HG03103 (cell line): ENCODE measurements around the gene LARGE1.

Source experiments
- ATAC-seq: cut with Tn5 transposase; IDR thresholded peaks from one replicate; pipeline ENCODE4 v1.9.1; 2021; ENCODE audit warnings: low read depth; ENCODE audit not compliant: unreplicated experiment

LARGE1 gene

DNA sequence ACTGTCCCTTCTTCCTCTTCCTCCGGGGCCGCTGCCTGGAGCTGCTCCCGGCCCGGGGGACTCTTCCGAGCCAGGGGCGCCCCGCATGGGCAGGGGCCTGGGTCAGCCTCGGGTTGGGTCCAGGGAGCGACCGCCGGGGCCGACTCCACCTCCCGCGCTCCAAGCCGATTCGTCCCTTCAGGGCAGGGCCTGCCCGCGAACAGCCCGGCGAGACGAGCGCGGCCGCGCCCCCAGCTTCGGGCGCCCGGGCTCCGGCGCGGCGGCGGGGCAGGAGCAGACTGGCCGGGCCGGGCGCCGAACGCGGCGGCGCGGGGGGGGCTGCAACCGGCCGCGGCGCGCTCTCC, at the start of gene LARGE1:
Gene LARGE1 (minus strand): TSS at position 280 of the 344 bp plus-strand sequence.
- no peak for ATAC-seq

DNA sequence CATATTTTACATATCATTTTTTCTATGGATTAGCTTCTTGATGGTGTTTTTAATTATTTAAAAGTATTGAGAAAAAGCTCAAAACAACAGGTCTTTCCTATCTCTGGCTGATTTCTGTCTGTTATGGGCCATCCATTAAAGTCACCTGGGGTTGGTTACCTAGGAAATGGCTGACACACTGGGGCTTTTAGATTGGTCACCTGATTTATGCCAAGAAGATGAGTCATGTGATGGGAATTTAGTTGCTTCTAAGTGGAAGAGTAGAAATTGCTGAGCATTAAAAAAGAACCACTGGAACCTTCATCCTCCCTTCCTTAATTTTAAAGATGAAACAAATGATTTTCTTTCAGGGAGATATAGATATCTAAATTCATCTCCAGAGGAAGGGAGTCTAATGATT, 48.8 kb upstream of the LARGE1 start:
- no peak for ATAC-seq

DNA sequence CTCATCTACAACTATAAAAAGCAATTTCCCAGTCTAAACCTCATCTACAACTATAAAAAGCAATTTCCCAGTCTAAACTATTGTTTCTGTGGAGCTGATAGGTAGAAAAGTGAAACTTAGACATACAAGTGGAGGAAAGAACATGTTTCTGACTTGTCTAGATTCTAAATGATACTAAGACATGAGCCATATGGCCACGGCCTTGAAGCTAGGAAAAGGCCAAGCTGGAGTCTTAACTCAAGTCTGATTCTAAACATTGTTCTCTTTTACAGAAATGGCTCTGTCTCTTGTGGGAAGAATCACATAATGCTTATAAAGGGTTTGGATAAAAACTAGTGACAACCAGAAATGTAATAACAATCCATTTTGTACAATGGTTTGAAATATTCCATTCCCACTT, 43.8 kb upstream of the LARGE1 start:
- no peak for ATAC-seq

DNA sequence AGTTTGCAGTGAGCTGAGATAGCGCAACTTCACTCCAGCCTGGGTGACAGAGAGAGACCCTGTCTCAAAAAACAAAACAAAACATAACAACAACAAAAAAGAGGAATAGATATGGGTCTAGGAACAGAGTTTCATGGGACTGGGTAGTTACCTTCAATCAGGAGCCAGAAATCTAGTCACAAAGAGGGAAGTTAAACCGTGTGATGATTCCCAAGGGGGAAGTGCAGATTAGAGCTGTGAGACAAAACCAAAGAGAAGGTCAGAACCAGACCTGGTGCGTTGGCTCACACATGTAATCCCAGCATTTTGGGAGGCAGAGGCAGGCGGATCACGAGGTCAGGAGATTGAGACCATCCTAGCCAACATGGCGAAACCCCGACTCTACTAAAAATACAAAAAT, 42.1 kb upstream of the LARGE1 start:
- ATAC-seq = no peak

DNA sequence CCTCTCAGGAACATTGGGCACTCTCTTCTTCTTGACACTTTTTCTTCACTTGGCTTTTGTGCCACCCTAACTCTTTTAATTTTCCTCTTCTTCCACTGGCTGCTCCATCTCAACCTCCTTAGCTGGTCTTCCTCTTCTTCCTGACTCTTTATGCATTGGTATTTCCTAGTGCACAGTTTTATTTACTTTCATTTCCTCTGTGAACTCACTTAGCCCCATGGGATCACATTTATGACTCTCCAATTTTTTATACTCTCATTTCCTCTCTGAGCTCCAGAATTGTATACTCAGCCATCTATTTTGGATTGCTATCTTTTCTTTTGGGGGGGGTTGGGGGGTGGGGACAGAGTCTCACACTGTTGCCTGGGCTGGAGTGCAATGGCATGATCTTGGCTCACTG, 38.5 kb upstream of the LARGE1 start:
- ATAC-seq = no peak

DNA sequence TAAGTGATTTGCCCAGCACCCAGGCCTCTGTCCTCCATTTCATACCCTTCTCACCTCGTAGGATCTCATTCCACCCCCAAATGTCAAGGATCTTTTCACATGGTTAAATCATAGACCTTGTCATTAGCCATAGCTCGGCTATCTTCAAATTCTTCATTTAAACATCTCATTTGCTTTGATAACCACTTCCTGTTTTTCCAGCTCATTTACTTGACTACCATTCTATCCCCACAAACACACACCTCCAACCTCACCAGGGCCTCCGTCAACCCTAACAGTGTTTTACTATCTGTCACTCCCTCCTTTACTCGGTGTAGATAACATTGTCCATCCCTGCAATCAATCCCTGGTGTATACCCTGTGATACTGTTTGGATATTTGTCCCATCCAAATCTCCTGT, 36.8 kb upstream of the LARGE1 start:
- no peak for ATAC-seq

DNA sequence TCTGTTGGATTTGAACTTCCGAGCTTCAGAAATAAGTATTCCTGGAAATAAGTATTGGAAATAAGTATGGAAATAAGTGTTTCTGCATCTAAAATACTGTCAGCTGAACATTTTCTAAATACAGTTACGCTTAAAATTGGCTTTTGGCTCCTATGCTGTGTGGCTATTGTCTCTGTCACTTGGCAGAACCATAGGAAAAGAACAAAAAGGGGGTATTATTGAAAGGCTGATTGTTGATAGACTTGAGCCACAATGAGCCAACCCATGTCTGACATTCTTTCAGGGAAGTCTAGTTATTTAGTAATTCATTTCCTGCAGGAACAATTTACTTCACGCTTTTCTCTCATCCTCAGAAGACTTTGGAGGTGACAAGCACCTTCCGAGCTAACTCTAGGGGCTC, 32.5 kb upstream of the LARGE1 start:
- no peak for ATAC-seq

DNA sequence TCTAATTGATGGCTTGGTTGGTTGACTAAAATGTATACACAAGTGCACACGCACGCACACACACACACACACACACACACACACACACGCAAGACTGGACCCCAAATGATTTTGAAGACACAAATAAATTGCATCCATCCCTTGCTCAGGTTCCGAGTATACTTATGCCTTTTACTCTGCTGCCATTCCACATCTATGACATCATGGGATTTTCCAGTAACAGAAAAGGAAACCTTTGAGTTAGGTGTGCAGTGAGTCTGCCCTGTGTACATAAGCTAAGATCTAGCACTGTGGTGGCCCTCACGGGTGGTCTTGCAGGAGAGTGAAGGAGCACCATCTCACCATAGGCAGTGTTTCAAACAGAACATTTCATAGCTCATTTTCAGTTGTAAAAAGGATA, 20.5 kb upstream of the LARGE1 start:
- ATAC-seq = no peak

DNA sequence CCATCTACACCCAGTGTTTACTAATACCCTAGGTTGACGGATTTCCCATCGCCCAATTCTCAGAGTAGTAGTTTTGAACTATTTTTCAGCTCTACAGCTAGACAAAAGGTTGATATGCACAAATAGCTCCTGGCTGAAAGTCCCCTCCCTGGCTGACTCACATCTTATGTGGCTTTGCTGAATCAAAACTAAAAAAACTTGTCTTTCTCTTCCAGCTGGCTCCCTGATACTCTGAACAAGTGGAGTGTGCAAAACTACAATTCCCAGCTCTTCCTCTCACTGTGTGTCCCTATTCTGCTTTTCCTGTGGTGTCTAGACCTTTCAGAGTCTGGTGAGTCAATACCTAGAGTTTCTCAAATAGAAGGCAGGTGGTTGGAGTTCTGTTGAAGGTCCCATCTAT, 12.7 kb upstream of the LARGE1 start:
- no peak for ATAC-seq

DNA sequence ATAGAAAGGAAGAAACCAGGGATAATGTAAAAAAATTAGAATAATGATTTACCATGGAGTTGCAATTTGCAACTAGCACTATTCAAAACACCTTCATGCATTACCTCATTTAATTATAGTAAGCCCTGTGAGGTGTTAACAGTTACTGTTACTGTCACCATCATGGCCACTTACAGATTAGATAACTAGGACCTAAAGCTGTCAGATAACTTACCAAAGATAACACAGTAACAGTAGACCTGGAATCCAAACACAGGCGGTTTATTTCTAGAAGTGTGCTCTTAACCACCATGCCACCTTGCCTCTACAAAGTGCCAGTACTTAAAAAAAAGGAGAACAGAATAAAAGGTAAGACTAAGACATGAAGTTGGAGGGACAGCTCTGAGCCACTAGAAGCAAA, 11.1 kb upstream of the LARGE1 start:
- no peak for ATAC-seq

DNA sequence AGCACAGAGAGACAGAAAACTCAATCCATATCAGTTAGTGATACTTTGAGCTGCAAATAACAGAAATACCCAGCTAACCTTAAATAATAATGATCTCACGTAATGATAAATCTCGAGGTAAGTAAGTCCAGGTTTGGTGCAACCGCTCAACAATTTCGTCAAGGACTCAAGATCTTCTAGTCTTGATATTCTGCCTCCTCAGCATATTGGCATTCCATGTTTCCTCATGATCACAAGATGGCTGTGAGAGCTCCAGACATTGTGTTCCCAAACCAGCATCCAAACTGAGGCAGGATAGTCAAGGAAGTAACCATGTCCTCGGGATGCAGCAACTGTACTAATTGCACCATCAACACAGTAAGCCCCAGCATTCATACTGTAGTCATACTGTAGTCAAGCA, 7.5 kb upstream of the LARGE1 start:
- ATAC-seq = no peak

DNA sequence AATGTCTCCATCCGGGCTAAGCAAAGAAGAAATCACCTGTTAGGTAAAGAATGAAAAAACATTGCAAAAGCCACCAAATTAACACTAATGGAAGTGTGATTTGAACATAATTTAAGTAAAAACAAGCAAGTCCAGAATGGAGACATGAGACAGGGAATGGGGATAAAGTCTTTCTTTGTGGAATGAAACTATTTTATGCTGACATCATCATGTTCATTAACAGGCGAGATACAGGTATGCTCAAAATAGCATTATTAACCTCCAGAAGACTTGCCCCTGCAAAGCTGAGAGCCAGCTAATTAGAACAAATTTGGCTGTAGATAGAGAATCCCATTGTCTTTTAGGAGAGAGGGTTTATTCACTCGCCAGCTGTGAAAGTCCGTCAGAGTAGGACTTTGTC, 4.9 kb upstream of the LARGE1 start:
- ATAC-seq = no peak

DNA sequence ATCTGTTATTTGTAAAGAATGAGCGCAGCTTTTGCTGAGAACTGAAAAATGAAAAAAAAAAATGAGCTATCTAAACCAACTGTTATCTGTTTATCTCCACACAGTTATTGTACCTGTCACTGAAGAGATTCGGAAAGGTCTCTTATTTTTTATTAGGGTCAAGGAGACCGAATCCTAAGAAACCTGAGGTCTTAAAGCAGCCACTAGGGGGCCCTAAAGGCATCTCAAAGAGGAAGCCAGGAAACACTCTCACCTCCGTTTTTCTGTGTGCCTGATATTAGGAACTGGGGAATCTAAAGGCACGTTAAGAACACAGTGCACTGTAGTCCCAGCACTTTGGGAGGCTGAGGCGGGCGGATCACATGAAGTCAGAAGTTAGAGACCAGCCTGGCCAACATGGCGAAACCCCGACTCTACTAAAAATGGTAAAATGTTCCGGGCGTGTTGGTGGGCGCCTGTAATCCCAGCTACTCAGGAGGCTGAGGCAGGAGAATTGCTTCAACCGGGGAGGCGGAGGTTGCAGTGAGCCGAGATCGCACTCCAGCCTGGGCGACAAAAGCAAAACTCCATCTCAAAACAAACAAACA, 3.5 kb upstream of the LARGE1 start:
- no peak for ATAC-seq

DNA sequence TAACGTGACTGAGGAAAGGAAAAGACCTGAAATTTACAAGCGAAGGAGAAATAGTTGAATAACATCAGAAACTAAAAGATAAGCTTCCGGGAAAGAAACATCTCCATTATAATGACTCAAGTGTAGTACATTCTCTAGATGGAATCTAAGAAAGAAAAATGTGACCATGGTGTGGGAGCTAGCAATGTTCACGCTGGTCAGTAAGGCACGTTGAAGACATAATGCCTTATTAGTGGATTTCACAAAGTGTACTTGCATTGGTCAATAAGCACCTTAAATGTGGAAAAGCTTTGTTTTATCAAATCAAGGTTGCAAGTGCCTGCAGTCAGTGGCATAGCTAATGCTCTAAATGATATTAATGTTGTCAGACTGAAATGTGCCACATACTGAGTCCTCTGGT, 2.8 kb upstream of the LARGE1 start:
- no peak for ATAC-seq

DNA sequence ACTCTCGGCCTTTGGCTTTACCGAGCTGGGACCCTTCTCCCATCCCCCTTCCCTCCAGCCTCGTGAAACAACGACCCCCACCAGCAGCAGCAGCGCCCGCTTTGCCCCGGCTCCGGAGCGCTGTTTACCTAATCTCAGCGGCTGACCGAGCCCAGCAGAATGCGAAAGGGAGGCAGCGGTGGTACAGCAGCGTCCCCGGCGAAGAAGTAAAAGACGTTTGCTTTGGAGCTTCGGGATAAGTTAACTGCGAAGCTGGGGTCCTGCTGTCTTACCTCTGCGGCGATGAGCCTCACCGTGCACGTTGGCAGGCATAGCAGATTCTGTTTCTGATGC, 2.0 kb upstream of the LARGE1 start:
- no peak for ATAC-seq

DNA sequence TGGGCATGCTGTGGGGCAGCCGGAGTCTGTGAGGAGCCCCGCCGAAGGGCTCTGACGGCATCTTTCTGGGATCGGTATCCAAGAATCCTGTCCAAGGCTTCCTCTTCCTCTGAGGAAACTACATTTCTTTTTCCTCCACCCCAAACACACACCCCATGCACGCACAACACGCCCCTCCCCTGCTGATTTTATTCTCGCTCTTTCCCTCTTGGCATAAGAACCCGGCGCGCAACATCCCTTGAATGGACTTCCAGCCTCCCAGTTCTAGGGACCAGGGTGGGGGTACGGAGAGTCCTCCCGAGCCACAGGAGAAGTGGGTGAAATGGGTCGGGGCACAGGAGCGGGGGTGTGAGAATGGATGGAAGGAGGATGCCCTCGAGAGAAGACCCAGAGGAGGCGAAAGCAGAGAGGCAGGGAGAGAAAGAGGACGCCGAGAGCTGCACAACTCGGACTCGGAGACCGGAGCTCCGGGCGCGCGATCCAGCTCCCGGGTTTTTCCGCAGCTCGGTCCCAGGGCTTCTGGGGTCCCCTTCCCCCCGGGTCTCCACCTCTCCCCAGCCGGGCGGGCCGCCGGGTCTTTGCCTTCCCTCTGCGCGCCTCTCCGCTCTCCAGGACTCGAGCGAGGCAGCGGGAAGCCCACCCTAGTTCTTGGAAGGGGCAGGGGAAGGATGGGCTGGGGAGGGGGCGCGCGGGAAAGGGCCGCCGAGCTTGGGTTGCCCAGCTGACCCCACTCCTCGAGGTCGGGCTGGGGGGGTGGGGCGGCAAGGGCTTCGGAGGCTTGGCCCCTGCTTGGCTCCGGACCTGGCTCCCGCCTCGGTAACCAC, 1.5 kb upstream of the LARGE1 start:
- ATAC-seq = no peak

DNA sequence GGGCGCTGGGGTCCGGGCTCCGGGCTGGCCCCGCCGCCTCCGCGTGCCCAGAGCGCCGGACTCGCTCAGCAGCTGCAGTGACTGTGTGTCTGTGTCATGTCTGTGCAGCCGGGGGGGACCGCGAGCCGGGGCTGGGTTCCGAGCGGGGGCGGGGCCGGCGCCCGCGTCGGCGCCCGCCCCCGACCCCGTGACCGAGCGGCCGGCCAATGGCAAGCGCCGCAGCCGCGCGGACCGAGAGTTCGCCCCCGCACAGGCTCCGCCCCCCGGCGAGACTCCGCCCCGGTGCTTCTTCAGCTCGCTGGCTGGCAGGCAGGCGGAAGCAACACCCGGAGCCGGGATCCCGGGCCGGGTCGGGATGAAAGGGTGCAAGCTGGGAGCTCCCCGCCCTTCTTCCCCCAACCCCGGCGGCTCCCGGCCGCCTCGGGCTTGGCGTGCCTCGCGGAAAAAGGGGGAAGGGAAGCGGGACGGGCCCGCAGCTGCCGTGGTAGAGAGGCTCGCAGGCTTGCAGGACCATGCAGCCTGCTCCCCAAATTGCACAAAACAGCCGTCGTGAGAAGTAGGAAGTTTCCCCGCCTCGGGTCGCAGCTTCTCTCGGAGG, 750 bp upstream of the LARGE1 start:
- ATAC-seq = peak; percentile 53

DNA sequence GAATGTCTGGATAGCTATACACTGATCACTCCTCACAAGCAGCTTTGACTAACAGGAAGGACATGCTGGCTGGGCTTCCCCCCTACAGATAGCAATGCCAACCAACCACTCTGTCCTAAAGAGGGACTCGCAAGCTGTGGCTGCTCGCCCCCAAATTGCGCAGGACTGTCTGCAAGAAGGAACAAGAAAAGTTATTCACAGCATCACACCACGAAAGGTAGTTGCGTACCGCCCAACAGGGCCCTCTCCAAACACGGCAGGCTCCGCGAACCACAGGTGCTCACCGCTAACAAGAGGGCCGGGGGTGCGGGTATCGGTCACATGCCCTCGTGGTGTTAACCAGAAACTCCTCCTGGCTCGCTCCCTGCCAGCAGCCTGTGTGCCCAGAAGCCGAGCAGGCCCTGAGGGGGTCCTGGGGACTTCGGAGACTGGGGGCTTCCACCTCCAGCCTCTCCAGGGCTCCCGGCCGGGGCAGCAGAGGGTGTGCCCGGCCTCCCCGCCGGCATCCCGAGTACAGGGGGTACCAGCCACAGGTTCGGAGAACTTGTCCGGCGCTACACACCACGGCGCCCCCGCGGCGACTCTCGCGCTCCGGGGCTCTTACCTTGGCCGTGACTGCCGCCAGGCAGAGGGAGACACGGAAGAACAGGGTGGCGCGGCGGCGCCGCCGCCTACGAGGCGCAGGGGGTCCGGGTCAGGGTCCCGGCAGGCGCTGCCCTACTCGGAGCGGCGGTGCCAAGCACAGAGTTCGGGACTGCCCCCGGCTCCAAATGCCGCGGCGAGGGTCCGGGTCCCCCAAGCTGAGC, 682 bp downstream of the LARGE1 start:
- no peak for ATAC-seq

DNA sequence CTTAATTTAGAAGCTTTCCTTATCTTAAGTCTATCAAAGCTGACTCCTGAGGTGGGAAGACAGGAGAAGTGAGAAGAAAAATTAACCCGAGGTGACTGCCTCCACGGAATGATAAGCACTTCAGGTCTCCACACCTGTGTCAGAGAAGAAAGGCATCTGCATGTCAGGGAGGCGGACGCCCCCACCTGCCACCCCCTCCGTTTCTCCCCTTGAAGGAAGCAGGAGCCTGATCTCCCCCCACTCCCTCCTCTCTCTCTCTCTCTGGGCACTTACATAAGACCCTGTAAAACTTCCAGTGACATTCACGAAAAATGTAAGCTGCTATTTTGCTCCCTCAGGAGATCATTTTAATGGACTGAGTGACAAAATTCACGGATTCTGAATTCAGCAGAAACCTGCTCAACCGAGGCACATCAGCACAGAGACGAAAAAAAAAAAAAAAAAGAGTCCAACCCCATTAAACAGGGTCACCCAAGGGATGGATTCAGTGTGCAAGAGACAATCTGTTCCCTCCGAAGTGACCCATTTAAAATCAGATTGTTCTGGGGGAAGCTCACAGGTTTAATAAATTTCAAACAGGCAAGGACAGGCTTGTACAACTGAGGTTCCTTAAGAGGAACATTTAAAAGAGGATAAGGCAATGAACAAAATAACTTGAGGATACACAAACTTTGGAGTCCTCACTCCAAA, 1.5 kb downstream of the LARGE1 start:
- no peak for ATAC-seq

DNA sequence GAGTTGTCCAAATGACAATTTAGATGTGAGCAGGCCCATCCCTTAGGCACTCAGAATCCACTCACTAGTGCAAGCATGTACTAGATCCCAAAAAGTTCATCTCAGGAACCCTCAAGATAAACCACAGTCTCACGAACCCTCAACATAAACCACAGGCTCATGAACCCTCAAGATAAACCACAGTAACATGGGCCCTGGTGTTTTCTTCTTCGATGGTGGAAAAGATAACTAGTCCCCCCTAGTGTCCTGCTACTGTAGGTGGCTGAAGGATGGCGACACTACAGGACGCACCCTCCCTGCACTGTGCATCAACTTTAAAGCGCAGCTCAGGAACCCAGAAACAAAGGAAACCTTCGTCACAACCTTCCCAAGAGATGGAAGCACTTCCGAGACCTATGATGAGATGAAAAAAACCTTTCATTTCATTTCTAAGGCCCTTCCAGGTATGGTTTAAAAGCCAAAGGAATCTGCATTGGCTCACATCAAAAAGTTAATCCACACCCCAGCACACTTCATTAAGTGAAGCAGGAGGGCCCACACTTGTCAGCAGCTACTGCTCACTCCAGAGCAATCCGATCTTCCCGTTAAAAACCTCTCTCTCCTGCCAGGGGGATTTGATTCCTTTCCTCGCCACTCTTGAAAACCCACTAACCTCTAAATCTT, 2.4 kb downstream of the LARGE1 start:
- no peak for ATAC-seq
